CD4-positive, alpha-beta T cell treated with Interleukin-15 for 4 hours (primary cell): ENCODE results near the gene OPRL1.

Experiments used
- DNase-seq: peaks from one replicate; pipeline ENCODE4 v3.0.0-alpha.2; 2020; ENCODE audit warnings: low spot score

Gene OPRL1

GRCh38 chr20:64042054-64042781 is 37.7 kb upstream of the OPRL1 start:
- no peak for DNase-seq

GRCh38 chr20:64043768-64044167 is 36.1 kb upstream of the OPRL1 start:
- no peak for DNase-seq

- DNase-seq: no peak
Observed at GRCh38 chr20:64044484-64045247, 35.2 kb upstream of the OPRL1 start.

GRCh38 chr20:64045346-64046011 is 34.4 kb upstream of the OPRL1 start:
- DNase-seq: no peak

- DNase-seq: no peak
Observed at GRCh38 chr20:64047046-64047389, 32.9 kb upstream of the OPRL1 start.

- no peak for DNase-seq
Observed at GRCh38 chr20:64047968-64048401, 31.9 kb upstream of the OPRL1 start.

GRCh38 chr20:64048402-64049044 is 31.4 kb upstream of the OPRL1 start:
- no peak for DNase-seq

GRCh38 chr20:64049060-64049877 is 30.6 kb upstream of the OPRL1 start, which contains the start of gene SOX18:
Gene SOX18, minus strand, starts transcription at chr20:64049639. Its CDS starts 123 bp downstream, at chr20:64049516.
- no peak for DNase-seq

- DNase-seq: no peak
Observed at GRCh38 chr20:64049878-64050260, 30.0 kb upstream of the OPRL1 start.

- DNase-seq: no peak
Observed at GRCh38 chr20:64050261-64051032, 29.4 kb upstream of the OPRL1 start.

- DNase-seq: no peak
Observed at GRCh38 chr20:64051033-64051452, 28.8 kb upstream of the OPRL1 start.

GRCh38 chr20:64051561-64052325 is 28.1 kb upstream of the OPRL1 start:
- DNase-seq: no peak

- no peak for DNase-seq
Observed at GRCh38 chr20:64052326-64052722, 27.6 kb upstream of the OPRL1 start.

- no peak for DNase-seq
Observed at GRCh38 chr20:64052987-64053840, 26.7 kb upstream of the OPRL1 start.

GRCh38 chr20:64053841-64054661 is 25.8 kb upstream of the OPRL1 start:
- no peak for DNase-seq

GRCh38 chr20:64055396-64055892 is 24.4 kb upstream of the OPRL1 start:
- no peak for DNase-seq

- DNase-seq: no peak
Observed at GRCh38 chr20:64055893-64056638, 23.8 kb upstream of the OPRL1 start.

GRCh38 chr20:64056639-64056888 is 23.3 kb upstream of the OPRL1 start:
- DNase-seq: no peak
